GM23248 (cell line): ENCODE results near the gene HOXC11.
A peak's percentile ranks its signal among the peaks of the same experiment; 100 is the strongest.

Experiments
- EZH2 ChIP-seq: fragments of 200-600 bp; sonication (generic); IDR thresholded peaks from 2 replicates; pipeline ENCODE4 v1.6.1; 2018; ENCODE audit warnings: antibody characterized with exemption, mild to moderate bottlenecking; ENCODE audit not compliant: insufficient read depth, poor library complexity, severe bottlenecking
- EZH2phosphoT487 ChIP-seq: fragments of 200-600 bp; sonication (generic); IDR thresholded peaks from 2 replicates; pipeline ENCODE4 v1.6.1; 2018; ENCODE audit warnings: antibody characterized with exemption, moderate library complexity, mild to moderate bottlenecking, low read depth; ENCODE audit not compliant: insufficient read depth

DNA sequence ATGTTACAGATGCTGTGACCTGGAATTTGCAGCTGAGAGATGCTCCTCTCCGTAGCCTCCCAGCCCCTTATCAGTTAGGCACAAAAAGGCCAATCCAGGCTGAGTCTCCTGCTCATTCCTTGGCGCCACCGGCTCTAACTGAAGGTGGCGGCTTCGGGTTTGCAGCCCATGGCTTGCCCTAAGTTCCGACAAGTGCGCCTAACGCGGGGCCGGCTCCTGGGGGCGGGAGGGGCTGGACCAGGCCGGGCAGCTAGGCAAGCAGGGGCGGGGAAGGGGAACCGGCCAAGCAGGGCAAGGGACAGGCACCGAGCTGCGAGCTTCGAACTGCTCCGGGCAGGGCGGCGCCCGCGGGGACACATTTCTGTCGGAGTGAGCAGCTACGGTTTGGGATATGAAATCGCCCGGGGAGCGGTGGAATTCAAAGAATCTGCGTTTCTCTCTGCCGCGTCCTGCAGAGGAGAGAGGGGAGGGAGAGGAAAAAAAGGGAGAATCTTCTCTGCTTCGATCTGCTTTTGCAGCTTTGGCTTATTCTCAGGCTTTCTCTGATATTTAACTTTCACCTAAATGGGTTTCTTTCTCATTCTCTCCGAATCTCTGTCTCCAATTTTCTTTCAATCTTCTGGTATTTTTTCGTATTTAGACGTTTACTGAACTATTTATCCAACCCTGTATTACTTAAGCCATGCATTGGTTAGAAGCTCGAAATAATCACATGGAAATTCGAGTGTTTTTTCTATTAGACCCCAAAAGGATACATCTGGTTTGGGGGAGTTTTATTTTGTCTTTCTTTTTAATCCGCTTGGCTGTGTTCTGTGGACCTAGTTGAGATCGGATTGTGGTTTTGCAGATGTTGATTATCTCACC lies 19.8 kb upstream of the HOXC11 start:
- TF ChIP-seq EZH2: peak; percentile 61
- TF ChIP-seq EZH2phosphoT487: no peak; the same call in 1 of the 2 replicates
